Measurements from ENCODE around the gene WDR33.
"Not testable (repeated sequence)": the region's sequence is repeated elsewhere in the genome, so short reads cannot be mapped to it uniquely, and the experiment has no call there.

Gene WDR33

GRCh38 chr2:127759931-127760330 is 51.0 kb downstream of the WDR33 start:
- Histone ChIP-seq H3K36me3 (ENCODE audit: control insufficient read depth, insufficient read depth, low read length, severe bottlenecking) (peaks cover 67% of the 10 kb centered on the region), H3K27me3 (replicated peaks; ENCODE audit: control insufficient read depth, insufficient read depth, low read length) (no peaks in the 10 kb centered on the region), H3K4me3 (ENCODE audit: low read length) (no peak overlapping the region), H3K4me1 (ENCODE audit: control insufficient read depth, insufficient read depth, low read length) (peaks cover 14% of the 10 kb centered on the region), H3K9ac (ENCODE audit: low read length) (no peak overlapping the region), H3K9me3 (ENCODE audit: control insufficient read depth, low read length) (no peaks in the 10 kb centered on the region)
- DNase-seq (ENCODE audit: low read depth): no peak

- peaks cover 25% of the 10 kb centered on the region for H3K36me3 ChIP-seq (ENCODE audit: control insufficient read depth, insufficient read depth, low read length, severe bottlenecking)
- DNase-seq (ENCODE audit: low read depth): no peak
- H3K9ac ChIP-seq (ENCODE audit: low read length): no peak overlapping the region
- H3K4me3 ChIP-seq (ENCODE audit: low read length): no peak overlapping the region
- H3K4me1 ChIP-seq (ENCODE audit: control insufficient read depth, insufficient read depth, low read length): no peaks in the 10 kb centered on the region
- no peaks in the 10 kb centered on the region for H3K27me3 ChIP-seq (replicated peaks; ENCODE audit: control insufficient read depth, insufficient read depth, low read length)
- no peaks in the 10 kb centered on the region for H3K9me3 ChIP-seq (ENCODE audit: control insufficient read depth, low read length)
These were observed 56.8 kb downstream of the WDR33 start for GRCh38 chr2:127754186-127754585.

GRCh38 chr2:127753374-127753773 is 57.6 kb downstream of the WDR33 start:
- DNase-seq (ENCODE audit: low read depth): no peak
- Histone ChIP-seq H3K4me1 (ENCODE audit: control insufficient read depth, insufficient read depth, low read length) (no peaks in the 10 kb centered on the region), H3K27me3 (replicated peaks; ENCODE audit: control insufficient read depth, insufficient read depth, low read length) (no peaks in the 10 kb centered on the region), H3K9me3 (ENCODE audit: control insufficient read depth, low read length) (no peaks in the 10 kb centered on the region), H3K4me3 (ENCODE audit: low read length) (no peak overlapping the region), H3K36me3 (ENCODE audit: control insufficient read depth, insufficient read depth, low read length, severe bottlenecking) (peaks cover 24% of the 10 kb centered on the region), H3K9ac (ENCODE audit: low read length) (no peak overlapping the region)

GRCh38 chr2:127749537-127749936 is 61.4 kb downstream of the WDR33 start:
- not testable (repeated sequence) for H3K9me3 ChIP-seq (ENCODE audit: control insufficient read depth, low read length); H3K9ac ChIP-seq (ENCODE audit: low read length); H3K4me1 ChIP-seq (ENCODE audit: control insufficient read depth, insufficient read depth, low read length); H3K4me3 ChIP-seq (ENCODE audit: low read length); H3K27me3 ChIP-seq (replicated peaks; ENCODE audit: control insufficient read depth, insufficient read depth, low read length)
- H3K36me3 ChIP-seq (ENCODE audit: control insufficient read depth, insufficient read depth, low read length, severe bottlenecking): peaks cover 18% of the 10 kb centered on the region
- peak; percentile 51 for DNase-seq (ENCODE audit: low read depth)

GRCh38 chr2:127747621-127748020 is 63.4 kb downstream of the WDR33 start:
- DNase-seq (ENCODE audit: low read depth): no peak
- Histone ChIP-seq H3K36me3 (ENCODE audit: control insufficient read depth, insufficient read depth, low read length, severe bottlenecking) (peaks cover 27% of the 10 kb centered on the region), H3K4me3 (ENCODE audit: low read length) (no peak overlapping the region), H3K4me1 (ENCODE audit: control insufficient read depth, insufficient read depth, low read length) (peaks cover 8% of the 10 kb centered on the region), H3K9me3 (ENCODE audit: control insufficient read depth, low read length) (no peaks in the 10 kb centered on the region), H3K9ac (ENCODE audit: low read length) (no peak overlapping the region), H3K27me3 (replicated peaks; ENCODE audit: control insufficient read depth, insufficient read depth, low read length) (no peaks in the 10 kb centered on the region)

- peaks cover 23% of the 10 kb centered on the region for H3K36me3 ChIP-seq (ENCODE audit: control insufficient read depth, insufficient read depth, low read length, severe bottlenecking)
- DNase-seq (ENCODE audit: low read depth): no peak
These were observed 67.4 kb downstream of the WDR33 start for GRCh38 chr2:127743477-127744026.

GRCh38 chr2:127740665-127741288 is 70.2 kb downstream of the WDR33 start:
- H3K36me3 ChIP-seq (ENCODE audit: control insufficient read depth, insufficient read depth, low read length, severe bottlenecking): peaks cover 16% of the 10 kb centered on the region
- no peak for DNase-seq (ENCODE audit: low read depth)
- no peaks in the 10 kb centered on the region for H3K27me3 ChIP-seq (replicated peaks; ENCODE audit: control insufficient read depth, insufficient read depth, low read length)
- H3K4me1 ChIP-seq (ENCODE audit: control insufficient read depth, insufficient read depth, low read length): peaks cover 8% of the 10 kb centered on the region
- no peak overlapping the region for H3K4me3 ChIP-seq (ENCODE audit: low read length)
- H3K9ac ChIP-seq (ENCODE audit: low read length): no peak overlapping the region
- no peaks in the 10 kb centered on the region for H3K9me3 ChIP-seq (ENCODE audit: control insufficient read depth, low read length)

More at GRCh38 chr2:127743477-127744026, 67.4 kb downstream of the WDR33 start:
- no peak overlapping the region for H3K4me3 ChIP-seq (ENCODE audit: low read length)
- no peaks in the 10 kb centered on the region for H3K27me3 ChIP-seq (replicated peaks; ENCODE audit: control insufficient read depth, insufficient read depth, low read length)
- no peaks in the 10 kb centered on the region for H3K9me3 ChIP-seq (ENCODE audit: control insufficient read depth, low read length)
- H3K9ac ChIP-seq (ENCODE audit: low read length): no peak overlapping the region
- peaks cover 8% of the 10 kb centered on the region for H3K4me1 ChIP-seq (ENCODE audit: control insufficient read depth, insufficient read depth, low read length)

GRCh38 chr2:127739800-127740199 is 71.2 kb downstream of the WDR33 start:
- no peaks in the 10 kb centered on the region for H3K9me3 ChIP-seq (ENCODE audit: control insufficient read depth, low read length)
- no peak for DNase-seq (ENCODE audit: low read depth)
- peaks cover 11% of the 10 kb centered on the region for H3K36me3 ChIP-seq (ENCODE audit: control insufficient read depth, insufficient read depth, low read length, severe bottlenecking)
- no peak overlapping the region for H3K4me3 ChIP-seq (ENCODE audit: low read length)
- H3K4me1 ChIP-seq (ENCODE audit: control insufficient read depth, insufficient read depth, low read length): peaks cover 18% of the 10 kb centered on the region
- H3K9ac ChIP-seq (ENCODE audit: low read length): no peak overlapping the region
- H3K27me3 ChIP-seq (replicated peaks; ENCODE audit: control insufficient read depth, insufficient read depth, low read length): no peaks in the 10 kb centered on the region

GRCh38 chr2:127737892-127738291 is 73.1 kb downstream of the WDR33 start:
- H3K4me1 ChIP-seq (ENCODE audit: control insufficient read depth, insufficient read depth, low read length): peaks cover 37% of the 10 kb centered on the region
- H3K27me3 ChIP-seq (replicated peaks; ENCODE audit: control insufficient read depth, insufficient read depth, low read length): no peaks in the 10 kb centered on the region
- no peak for DNase-seq (ENCODE audit: low read depth)
- H3K4me3 ChIP-seq (ENCODE audit: low read length): no peak overlapping the region
- H3K9ac ChIP-seq (ENCODE audit: low read length): no peak overlapping the region
- no peaks in the 10 kb centered on the region for H3K36me3 ChIP-seq (ENCODE audit: control insufficient read depth, insufficient read depth, low read length, severe bottlenecking)
- no peaks in the 10 kb centered on the region for H3K9me3 ChIP-seq (ENCODE audit: control insufficient read depth, low read length)

GRCh38 chr2:127735537-127736399 is 75.2 kb downstream of the WDR33 start:
- no peak for DNase-seq (ENCODE audit: low read depth)
- H3K27me3 ChIP-seq (replicated peaks; ENCODE audit: control insufficient read depth, insufficient read depth, low read length): no peaks in the 10 kb centered on the region
- H3K4me3 ChIP-seq (ENCODE audit: low read length): no peak overlapping the region
- H3K4me1 ChIP-seq (ENCODE audit: control insufficient read depth, insufficient read depth, low read length): peaks cover 37% of the 10 kb centered on the region
- no peak overlapping the region for H3K9ac ChIP-seq (ENCODE audit: low read length)
- H3K9me3 ChIP-seq (ENCODE audit: control insufficient read depth, low read length): no peaks in the 10 kb centered on the region
- no peaks in the 10 kb centered on the region for H3K36me3 ChIP-seq (ENCODE audit: control insufficient read depth, insufficient read depth, low read length, severe bottlenecking)

GRCh38 chr2:127735044-127735443 is 75.9 kb downstream of the WDR33 start:
- H3K27me3 ChIP-seq (replicated peaks; ENCODE audit: control insufficient read depth, insufficient read depth, low read length): no peaks in the 10 kb centered on the region
- no peaks in the 10 kb centered on the region for H3K9me3 ChIP-seq (ENCODE audit: control insufficient read depth, low read length)

More at GRCh38 chr2:127735044-127735443, 75.9 kb downstream of the WDR33 start:
- no peaks in the 10 kb centered on the region for H3K36me3 ChIP-seq (ENCODE audit: control insufficient read depth, insufficient read depth, low read length, severe bottlenecking)
- H3K9ac ChIP-seq (ENCODE audit: low read length): no peak overlapping the region
- H3K4me3 ChIP-seq (ENCODE audit: low read length): no peak overlapping the region
- peaks cover 37% of the 10 kb centered on the region for H3K4me1 ChIP-seq (ENCODE audit: control insufficient read depth, insufficient read depth, low read length)
- no peak for DNase-seq (ENCODE audit: low read depth)
